Ascending aorta (tissue), 2 donors: ENCODE data around the gene RPP30. TPM values are rescaled to one million over a fixed set of nuclear protein-coding genes. Genes with fewer than 3 reads are reported as not detected.

Experiments used
- DNase-seq, 2 donors: peaks; one replicate each; pipeline ENCODE4 v3.0.0-alpha.2; 2019; ENCODE audit warnings: low spot score in 2 of 2
- H3K27ac ChIP-seq, 2 donors: fragments of 200-600 bp; sonication (generic); one replicate each; pipeline ENCODE4 v1.5.1; 2016 to 2017; ENCODE audit warnings: mild to moderate bottlenecking in 1 of 2
- H3K27me3 ChIP-seq: fragments of 200-600 bp; sonication (generic); one replicate; pipeline ENCODE4 v1.5.1; 2017
- H3K36me3 ChIP-seq, 2 donors: fragments of 200-600 bp; sonication (generic); one replicate each; pipeline ENCODE4 v1.5.1; 2016
- H3K4me1 ChIP-seq, 2 donors: fragments of 200-600 bp; sonication (generic); one replicate each; pipeline ENCODE4 v1.5.1; 2016 to 2017; ENCODE audit warnings: mild to moderate bottlenecking in 1 of 2
- H3K4me3 ChIP-seq, 2 donors: fragments of 200-600 bp; sonication (generic); one replicate each; pipeline ENCODE4 v1.5.1; 2016 to 2017; ENCODE audit warnings: mild to moderate bottlenecking in 1 of 2
- H3K9me3 ChIP-seq, 2 donors: fragments of 200-600 bp; sonication (generic); one replicate each; pipeline ENCODE4 v1.5.1; 2016
- CTCF ChIP-seq, 3 experiments: fragments of 200-600 bp in 2 of 3; fragments of 450-650 bp in 1 of 3; sonication (generic) in 2 of 3; IDR thresholded peaks; one replicate each; pipeline ENCODE4 v1.5.1; 2016 to 2019; ENCODE audit warnings: antibody characterized with exemption in 3 of 3, mild to moderate bottlenecking in 1 of 3, moderate library complexity in 1 of 3
- intact Hi-C: fragments of 100-400 bp; cut with DNase I; formaldehyde crosslinking; loops from one replicate; pipeline ENCODE4 v1.15.1; 2023
- total RNA-seq: library from RNA; depleted of rRNA; stranded (reverse); fragments of >200 nt; gene quantifications from one replicate; pipeline ENCODE4 v1.1.0, GENCODE V29; 2016

RPP30 gene
- total RNA-seq, 1 donor from 2014 or later: 141 TPM

DNA sequence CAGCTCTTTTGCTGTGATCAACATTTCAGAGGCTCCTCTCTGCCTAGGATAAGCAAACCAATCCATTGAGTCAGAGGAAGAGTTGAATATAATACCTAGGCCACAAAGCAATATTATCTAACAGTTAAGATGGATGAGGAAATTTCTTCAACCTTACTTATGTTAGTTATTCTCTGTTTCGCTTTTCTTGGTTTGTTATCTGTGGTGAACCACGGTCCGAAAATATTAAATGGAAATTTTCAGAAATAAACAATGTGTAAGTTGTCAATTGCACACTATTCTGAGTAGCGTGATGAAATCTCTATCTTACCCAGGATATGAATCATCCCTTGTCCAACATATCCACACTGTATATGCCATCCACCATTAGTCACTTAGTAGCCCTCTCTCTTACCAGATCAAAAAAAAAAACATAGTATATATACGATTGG, 12.4 kb upstream of the RPP30 start:
- H3K4me1 ChIP-seq: peaks cover 0 to 5% of the 10 kb centered on the region in 2 donors
- no peak overlapping the region for H3K27ac ChIP-seq
- TF ChIP-seq CTCF (IDR thresholded peaks at IDR 0.05): no peak
- intact Hi-C loops: loop anchor here (5.0 kb wide), 1 partner anchor 107 kb away; no protein-coding TSS in a partner anchor
- DNase-seq: no peak
- H3K9me3 ChIP-seq: no peaks in the 10 kb centered on the region
- no peaks in the 10 kb centered on the region for H3K27me3 ChIP-seq
- no peak overlapping the region for H3K4me3 ChIP-seq
- no peaks in the 10 kb centered on the region for H3K36me3 ChIP-seq

DNA sequence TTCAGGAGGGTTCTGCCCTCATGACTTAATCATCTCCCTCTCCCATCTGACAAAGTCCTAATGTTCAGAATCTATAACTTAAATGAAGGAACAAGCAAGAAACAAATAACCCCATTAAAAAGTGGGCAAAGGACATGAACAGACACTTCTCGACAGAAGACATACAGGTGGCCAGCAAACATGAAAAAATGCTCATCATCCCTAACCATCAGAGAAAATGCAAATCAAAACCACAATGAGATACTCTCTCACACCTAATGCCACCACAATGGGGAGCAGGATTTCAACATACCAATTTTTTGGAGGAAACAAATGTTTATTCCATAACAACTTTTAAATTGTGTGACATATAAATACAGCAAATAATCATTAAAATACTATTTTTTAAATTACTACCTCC, 11.0 kb upstream of the RPP30 start:
- TF ChIP-seq CTCF (IDR thresholded peaks at IDR 0.05): no peak
- no peak overlapping the region for H3K4me3 ChIP-seq
- peaks cover 0 to 5% of the 10 kb centered on the region in 2 donors for H3K4me1 ChIP-seq
- no peaks in the 10 kb centered on the region for H3K27me3 ChIP-seq
- DNase-seq: no peak
- intact Hi-C loops: no loop called here
- H3K27ac ChIP-seq: no peak overlapping the region
- no peaks in the 10 kb centered on the region for H3K36me3 ChIP-seq
- H3K9me3 ChIP-seq: no peaks in the 10 kb centered on the region

- no peak for DNase-seq
- H3K9me3 ChIP-seq: no peaks in the 10 kb centered on the region
- H3K27ac ChIP-seq: no peak overlapping the region
- no peaks in the 10 kb centered on the region for H3K27me3 ChIP-seq
- no peak overlapping the region for H3K4me3 ChIP-seq
- no peaks in the 10 kb centered on the region for H3K4me1 ChIP-seq
- no peaks in the 10 kb centered on the region for H3K36me3 ChIP-seq
- intact Hi-C loops: no loop called here
- peak; percentile 42 to 71 (median 69) for TF ChIP-seq CTCF (IDR thresholded peaks at IDR 0.05)
Measured at GRCh38 chr10:90862908-90863514, 8.8 kb upstream of the RPP30 start.

DNA sequence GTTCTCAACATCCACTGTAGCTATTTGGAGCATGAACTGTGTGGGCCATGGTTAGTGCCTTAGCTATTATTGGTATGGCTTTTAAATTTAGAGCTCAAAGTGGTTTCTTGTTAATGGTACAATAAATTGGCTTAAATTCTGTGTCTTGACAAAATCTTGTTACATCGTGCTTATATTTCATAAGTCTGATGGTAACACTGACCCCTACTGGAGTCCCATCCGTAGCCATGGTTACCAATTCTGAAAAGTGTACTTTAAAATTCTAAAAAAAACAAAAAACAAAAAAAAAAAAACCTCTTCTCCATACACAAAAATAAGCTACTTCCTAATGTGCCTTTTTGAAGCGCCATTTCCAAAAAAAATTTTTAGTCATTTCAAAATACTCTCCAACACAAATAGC, 6.4 kb upstream of the RPP30 start:
- intact Hi-C loops: no loop called here
- Histone ChIP-seq H3K4me1 (no peaks in the 10 kb centered on the region), H3K27ac (no peak overlapping the region), H3K27me3 (no peaks in the 10 kb centered on the region), H3K4me3 (no peak overlapping the region), H3K9me3 (peaks cover 0 to 6% of the 10 kb centered on the region in 2 donors), H3K36me3 (no peaks in the 10 kb centered on the region)
- no peak for DNase-seq
- peak in 2 of 3 experiments; percentile 19 to 26 for TF ChIP-seq CTCF (IDR thresholded peaks at IDR 0.05)

DNA sequence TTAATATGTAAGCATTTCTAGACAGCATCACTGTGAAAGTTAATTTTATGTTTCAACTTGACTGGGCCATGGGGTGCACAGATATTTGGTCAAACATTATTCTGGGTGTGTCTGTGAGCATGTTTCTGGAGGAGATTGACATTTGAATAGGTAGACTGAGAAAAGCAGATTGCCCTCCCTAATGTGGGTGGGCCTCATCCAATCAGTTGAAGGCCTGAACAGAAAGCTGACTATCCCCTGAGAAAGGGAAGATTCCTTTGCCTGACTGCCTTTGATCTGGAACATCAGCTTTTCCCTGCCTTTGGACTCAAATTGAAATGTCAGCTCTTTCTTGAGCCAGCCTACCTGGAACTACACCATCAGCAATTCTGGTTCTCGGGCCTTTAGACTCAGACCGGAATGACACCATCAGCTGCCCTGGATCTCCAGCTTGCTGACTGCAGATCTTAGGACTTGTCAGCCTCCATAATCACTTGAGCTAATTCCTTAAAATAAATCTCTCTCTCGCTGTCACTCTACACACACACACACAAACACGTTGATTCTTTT, 5.7 kb upstream of the RPP30 start:
- H3K4me3 ChIP-seq: no peak overlapping the region
- no peak overlapping the region for H3K27ac ChIP-seq
- intact Hi-C loops: no loop called here
- no peaks in the 10 kb centered on the region for H3K36me3 ChIP-seq
- no peaks in the 10 kb centered on the region for H3K27me3 ChIP-seq
- DNase-seq: no peak
- peaks cover 0 to 6% of the 10 kb centered on the region in 2 donors for H3K9me3 ChIP-seq
- TF ChIP-seq CTCF (IDR thresholded peaks at IDR 0.05): no peak
- H3K4me1 ChIP-seq: no peaks in the 10 kb centered on the region
